Neural cell (in vitro differentiated cells): Measurements from ENCODE around the gene ANGPTL3. TPM values are rescaled to one million over a fixed set of nuclear protein-coding genes. Genes with fewer than 3 reads are reported as not detected.

ENCODE experiments used
- H2AFZ ChIP-seq: fragments of 200-600, 300-800 bp; sonication (generic), shearing (Covaris generic); 2 replicates; pipeline ENCODE4 v1.6.0; 2014; ENCODE audit warnings: low read depth, mild to moderate bottlenecking, antibody characterized with exemption, low read length, moderate library complexity
- H3F3A ChIP-seq: fragments of 200-600 bp; shearing (Covaris generic); 2 replicates; pipeline ENCODE4 v1.6.1; 2016; ENCODE audit warnings: mild to moderate bottlenecking, moderate library complexity, mixed read lengths, antibody characterized with exemption, low read length; ENCODE audit not compliant: insufficient read depth, poor library complexity, severe bottlenecking
- H3K27ac ChIP-seq: fragments of 200-600, 300-800 bp; sonication (generic), shearing (Covaris generic); 2 replicates; pipeline ENCODE4 v1.5.1; 2014; ENCODE audit warnings: mild to moderate bottlenecking, low read length, moderate library complexity
- H3K27me3 ChIP-seq: fragments of 300-800, 200-600 bp; sonication (generic), shearing (Covaris generic); 2 replicates; pipeline ENCODE4 v1.6.0; 2014; ENCODE audit warnings: mild to moderate bottlenecking, low read depth, low read length, moderate library complexity; ENCODE audit not compliant: insufficient read depth
- H3K36me3 ChIP-seq: fragments of 300-800, 200-600 bp; sonication (generic), shearing (Covaris generic); 2 replicates; pipeline ENCODE4 v1.5.1; 2014; ENCODE audit warnings: mild to moderate bottlenecking, antibody characterized with exemption, low read length, moderate library complexity; ENCODE audit not compliant: insufficient read depth
- H3K4me2 ChIP-seq: fragments of 300-800, 200-600 bp; sonication (generic), shearing (Covaris generic); 2 replicates; pipeline ENCODE4 v1.6.0; 2014; ENCODE audit warnings: mild to moderate bottlenecking, low read length
- H3K4me3 ChIP-seq: fragments of 300-800, 200-600 bp; sonication (generic), shearing (Covaris generic); 2 replicates; pipeline ENCODE4 v1.5.1; 2014; ENCODE audit warnings: mild to moderate bottlenecking, low read length, moderate library complexity
- H3K79me2 ChIP-seq: fragments of 200-600 bp; shearing (Covaris generic); replicated peaks from 2 replicates; pipeline ENCODE4 v1.6.0; 2014; ENCODE audit warnings: mild to moderate bottlenecking, low read length, moderate library complexity; ENCODE audit not compliant: insufficient read depth
- H3K9ac ChIP-seq: fragments of 300-800, 200-600 bp; sonication (generic), shearing (Covaris generic); 2 replicates; pipeline ENCODE4 v1.6.1; 2016; ENCODE audit warnings: mild to moderate bottlenecking, low read length, mixed read lengths
- H3K9me2 ChIP-seq: fragments of 200-600 bp; shearing (Covaris generic); 2 replicates; pipeline ENCODE4 v1.6.1; 2016; ENCODE audit warnings: mild to moderate bottlenecking, low read length, mixed read lengths; ENCODE audit not compliant: insufficient read depth
- H3K9me3 ChIP-seq: fragments of 200-600, 300-800 bp; sonication (generic), shearing (Covaris generic); 2 replicates; pipeline ENCODE4 v1.6.1; 2016; ENCODE audit warnings: mild to moderate bottlenecking, mixed run types, low read length, moderate library complexity, mixed read lengths
- H4K20me1 ChIP-seq: fragments of 200-600 bp; shearing (Covaris generic); 2 replicates; pipeline ENCODE4 v1.6.1; 2016; ENCODE audit warnings: mild to moderate bottlenecking, mixed run types; ENCODE audit not compliant: insufficient read depth
- CTCF ChIP-seq: fragments of 450-650 bp; IDR thresholded peaks from 2 replicates; pipeline ENCODE4 v1.5.1; 2014; ENCODE audit warnings: antibody characterized with exemption, mild to moderate bottlenecking, moderate library complexity; ENCODE audit not compliant: poor library complexity, severe bottlenecking
- EP300 ChIP-seq: fragments of 450-650 bp; conservative IDR thresholded peaks from 2 replicates; pipeline ENCODE4 v1.6.1; 2014; ENCODE audit warnings: antibody characterized with exemption, mild to moderate bottlenecking, moderate library complexity; ENCODE audit not compliant: poor library complexity, severe bottlenecking
- EZH2 ChIP-seq: fragments of 200-600, 300-800 bp; shearing (Covaris generic), sonication (generic); IDR thresholded peaks from 2 replicates; pipeline ENCODE4 v1.6.1; 2014; ENCODE audit warnings: antibody characterized with exemption, low read length, borderline replicate concordance, mild to moderate bottlenecking; ENCODE audit not compliant: insufficient read depth, poor library complexity, severe bottlenecking
- MXI1 ChIP-seq: fragments of 450-650 bp; conservative IDR thresholded peaks from 2 replicates; pipeline ENCODE4 v1.6.1; 2014; ENCODE audit warnings: antibody characterized with exemption, mild to moderate bottlenecking; ENCODE audit not compliant: poor library complexity, severe bottlenecking
- POLR2AphosphoS5 ChIP-seq: IDR thresholded peaks from 2 replicates; pipeline ENCODE4 v1.6.1; 2012
- RAD21 ChIP-seq: fragments of 450-650 bp; conservative IDR thresholded peaks from 2 replicates; pipeline ENCODE4 v1.6.1; 2014; ENCODE audit warnings: antibody characterized with exemption, mild to moderate bottlenecking, moderate library complexity
- REST ChIP-seq: IDR thresholded peaks from 2 replicates; pipeline ENCODE4 v1.6.1; 2012; ENCODE audit warnings: borderline replicate concordance
- SMC3 ChIP-seq: fragments of 450-650 bp; conservative IDR thresholded peaks from 2 replicates; pipeline ENCODE4 v1.6.1; 2014; ENCODE audit warnings: antibody characterized with exemption, mild to moderate bottlenecking, moderate library complexity; ENCODE audit not compliant: poor library complexity
- TAF1 ChIP-seq: IDR thresholded peaks from 2 replicates; pipeline ENCODE4 v1.6.1; 2012; ENCODE audit warnings: low read depth
- polyA plus RNA-seq: library from polyadenylated mRNA; depleted of rRNA; stranded (reverse); fragments of >200 nt; gene quantifications from 2 replicates; pipeline ENCODE4 v1.2.3, GENCODE V29; 2014

ANGPTL3 gene
- polyA plus RNA-seq, 1 donor from 2014 or later = not detected

GRCh38 chr1:62628506-62628905 is 31.2 kb downstream of the ANGPTL3 start:
- no peaks in the 10 kb centered on the region for H3K79me2 ChIP-seq
- peaks cover 12% of the 10 kb centered on the region for H3K36me3 ChIP-seq
- H3K27me3 ChIP-seq = no peaks in the 10 kb centered on the region
- H4K20me1 ChIP-seq = no peaks in the 10 kb centered on the region
- H2AFZ ChIP-seq = no peak overlapping the region
- no peaks in the 10 kb centered on the region for H3K9me3 ChIP-seq
- no peaks in the 10 kb centered on the region for H3F3A ChIP-seq
- H3K4me2 ChIP-seq = no peak overlapping the region
- no peak overlapping the region for H3K9ac ChIP-seq
- TF ChIP-seq POLR2AphosphoS5 (no peak), CTCF (no peak), EP300 (no peak), EZH2 (no peak), TAF1 (no peak), RAD21 (no peak), MXI1 (no peak), REST (no peak), SMC3 (no peak)
- H3K4me3 ChIP-seq = no peak overlapping the region
- no peaks in the 10 kb centered on the region for H3K9me2 ChIP-seq
- H3K27ac ChIP-seq = no peak overlapping the region

- H3K9me2 ChIP-seq = no peaks in the 10 kb centered on the region
- peaks cover 19% of the 10 kb centered on the region for H3K36me3 ChIP-seq
- no peak overlapping the region for H3K27ac ChIP-seq
- H3K9me3 ChIP-seq = no peaks in the 10 kb centered on the region
- no peaks in the 10 kb centered on the region for H3K27me3 ChIP-seq
- H2AFZ ChIP-seq = no peak overlapping the region
- H3K4me2 ChIP-seq = no peak overlapping the region
- no peak overlapping the region for H3K9ac ChIP-seq
- no peaks in the 10 kb centered on the region for H3F3A ChIP-seq
- no peaks in the 10 kb centered on the region for H3K79me2 ChIP-seq
- H4K20me1 ChIP-seq = no peaks in the 10 kb centered on the region
- TF ChIP-seq RAD21 = no peak
- TF ChIP-seq EZH2 = no peak
- H3K4me3 ChIP-seq = no peak overlapping the region
Measured at GRCh38 chr1:62637392-62638105, 40.2 kb downstream of the ANGPTL3 start.
